Liver (tissue), 3 donors: ENCODE results near the gene CALU.

Experiments
- EGR1 ChIP-seq, 2 donors: IDR thresholded peaks; 2 replicates each; pipeline ENCODE4 v1.6.1; 2016 to 2018; ENCODE audit warnings: antibody characterized with exemption in 2 of 2, low read depth in 2 of 2
- RAD21 ChIP-seq, 2 donors: IDR thresholded peaks; 2 replicates each; pipeline ENCODE4 v1.6.1; 2016; ENCODE audit warnings: antibody characterized with exemption in 2 of 2, mild to moderate bottlenecking in 2 of 2
- TAF1 ChIP-seq: conservative IDR thresholded peaks from 2 replicates; pipeline ENCODE4 v1.6.1; 2016; ENCODE audit warnings: antibody characterized with exemption, mild to moderate bottlenecking
- TF ChIP-seq, protein P1 (sequence below): fragments of 150-350 bp; IDR thresholded peaks from 2 replicates; pipeline ENCODE4 v1.5.1; 2017; ENCODE audit warnings: improper control_type of control experiment, low read depth, low read length; ENCODE audit not compliant: missing input control
- TF ChIP-seq, protein P2 (sequence below): IDR thresholded peaks from 2 replicates; pipeline ENCODE4 v1.6.1; 2016; ENCODE audit warnings: antibody characterized with exemption, mild to moderate bottlenecking
- donor health status: healthy.
- donor health status: healthy.

GRCh38 chr7:128707752-128708151, 31.4 kb upstream of the CALU start:
- TF ChIP-seq, protein P1, sequence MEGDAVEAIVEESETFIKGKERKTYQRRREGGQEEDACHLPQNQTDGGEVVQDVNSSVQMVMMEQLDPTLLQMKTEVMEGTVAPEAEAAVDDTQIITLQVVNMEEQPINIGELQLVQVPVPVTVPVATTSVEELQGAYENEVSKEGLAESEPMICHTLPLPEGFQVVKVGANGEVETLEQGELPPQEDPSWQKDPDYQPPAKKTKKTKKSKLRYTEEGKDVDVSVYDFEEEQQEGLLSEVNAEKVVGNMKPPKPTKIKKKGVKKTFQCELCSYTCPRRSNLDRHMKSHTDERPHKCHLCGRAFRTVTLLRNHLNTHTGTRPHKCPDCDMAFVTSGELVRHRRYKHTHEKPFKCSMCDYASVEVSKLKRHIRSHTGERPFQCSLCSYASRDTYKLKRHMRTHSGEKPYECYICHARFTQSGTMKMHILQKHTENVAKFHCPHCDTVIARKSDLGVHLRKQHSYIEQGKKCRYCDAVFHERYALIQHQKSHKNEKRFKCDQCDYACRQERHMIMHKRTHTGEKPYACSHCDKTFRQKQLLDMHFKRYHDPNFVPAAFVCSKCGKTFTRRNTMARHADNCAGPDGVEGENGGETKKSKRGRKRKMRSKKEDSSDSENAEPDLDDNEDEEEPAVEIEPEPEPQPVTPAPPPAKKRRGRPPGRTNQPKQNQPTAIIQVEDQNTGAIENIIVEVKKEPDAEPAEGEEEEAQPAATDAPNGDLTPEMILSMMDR = no peak
- TF ChIP-seq RAD21 (IDR thresholded peaks at IDR 0.05) = no peak
- TF ChIP-seq EGR1 (IDR thresholded peaks at IDR 0.05; ENCODE audit: low read depth in 2 of 2) = no peak
- TF ChIP-seq, protein P2, sequence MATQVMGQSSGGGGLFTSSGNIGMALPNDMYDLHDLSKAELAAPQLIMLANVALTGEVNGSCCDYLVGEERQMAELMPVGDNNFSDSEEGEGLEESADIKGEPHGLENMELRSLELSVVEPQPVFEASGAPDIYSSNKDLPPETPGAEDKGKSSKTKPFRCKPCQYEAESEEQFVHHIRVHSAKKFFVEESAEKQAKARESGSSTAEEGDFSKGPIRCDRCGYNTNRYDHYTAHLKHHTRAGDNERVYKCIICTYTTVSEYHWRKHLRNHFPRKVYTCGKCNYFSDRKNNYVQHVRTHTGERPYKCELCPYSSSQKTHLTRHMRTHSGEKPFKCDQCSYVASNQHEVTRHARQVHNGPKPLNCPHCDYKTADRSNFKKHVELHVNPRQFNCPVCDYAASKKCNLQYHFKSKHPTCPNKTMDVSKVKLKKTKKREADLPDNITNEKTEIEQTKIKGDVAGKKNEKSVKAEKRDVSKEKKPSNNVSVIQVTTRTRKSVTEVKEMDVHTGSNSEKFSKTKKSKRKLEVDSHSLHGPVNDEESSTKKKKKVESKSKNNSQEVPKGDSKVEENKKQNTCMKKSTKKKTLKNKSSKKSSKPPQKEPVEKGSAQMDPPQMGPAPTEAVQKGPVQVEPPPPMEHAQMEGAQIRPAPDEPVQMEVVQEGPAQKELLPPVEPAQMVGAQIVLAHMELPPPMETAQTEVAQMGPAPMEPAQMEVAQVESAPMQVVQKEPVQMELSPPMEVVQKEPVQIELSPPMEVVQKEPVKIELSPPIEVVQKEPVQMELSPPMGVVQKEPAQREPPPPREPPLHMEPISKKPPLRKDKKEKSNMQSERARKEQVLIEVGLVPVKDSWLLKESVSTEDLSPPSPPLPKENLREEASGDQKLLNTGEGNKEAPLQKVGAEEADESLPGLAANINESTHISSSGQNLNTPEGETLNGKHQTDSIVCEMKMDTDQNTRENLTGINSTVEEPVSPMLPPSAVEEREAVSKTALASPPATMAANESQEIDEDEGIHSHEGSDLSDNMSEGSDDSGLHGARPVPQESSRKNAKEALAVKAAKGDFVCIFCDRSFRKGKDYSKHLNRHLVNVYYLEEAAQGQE = no peak
- TF ChIP-seq TAF1 = no peak
